Measurements from ENCODE around the gene PAQR7.
"Not testable (repeated sequence)": the region's sequence is repeated elsewhere in the genome, so short reads cannot be mapped to it uniquely, and the experiment has no call there.

The PAQR7 gene

GRCh38 chr1:25858906-25859789, 16.4 kb downstream of the PAQR7 start, which contains the start of gene AUNIP:
Gene AUNIP, minus strand, starts transcription at chr1:25859457. Its CDS starts 100 bp downstream, at chr1:25859357.
- peak; percentile 34 for DNase-seq (ENCODE audit: low read depth, low spot score)
- peak within 1 kb of the TSS; percentile 62 for H3K27ac ChIP-seq

GRCh38 chr1:25858494-25858893, 17.0 kb downstream of the PAQR7 start:
- no peak for DNase-seq (ENCODE audit: low read depth, low spot score)
- H3K27ac ChIP-seq: peak overlapping the region; percentile 62

- no peak overlapping the region for H3K27ac ChIP-seq
- no peak for DNase-seq (ENCODE audit: low read depth, low spot score)
Observed at GRCh38 chr1:25856856-25857255, 18.7 kb downstream of the PAQR7 start.

GRCh38 chr1:25854554-25854953, 21.0 kb downstream of the PAQR7 start:
- no peak for DNase-seq (ENCODE audit: low read depth, low spot score)
- no peak overlapping the region for H3K27ac ChIP-seq

- DNase-seq (ENCODE audit: low read depth, low spot score): no peak
- no peak overlapping the region for H3K27ac ChIP-seq
Observed at GRCh38 chr1:25848531-25848930, 27.0 kb downstream of the PAQR7 start.

GRCh38 chr1:25847929-25848328, 27.6 kb downstream of the PAQR7 start:
- no peak for DNase-seq (ENCODE audit: low read depth, low spot score)
- H3K27ac ChIP-seq: no peak overlapping the region

GRCh38 chr1:25845664-25846063, 29.8 kb downstream of the PAQR7 start:
- no peak overlapping the region for H3K27ac ChIP-seq
- DNase-seq (ENCODE audit: low read depth, low spot score): no peak

- DNase-seq (ENCODE audit: low read depth, low spot score): no peak
- H3K27ac ChIP-seq: no peak overlapping the region
Observed at GRCh38 chr1:25844536-25845337, 30.8 kb downstream of the PAQR7 start.

- no peak for DNase-seq (ENCODE audit: low read depth, low spot score)
- no peak overlapping the region for H3K27ac ChIP-seq
Observed at GRCh38 chr1:25843483-25843882, 32.0 kb downstream of the PAQR7 start.

- not testable (repeated sequence) for DNase-seq (ENCODE audit: low read depth, low spot score); H3K27ac ChIP-seq
Observed at GRCh38 chr1:25839808-25840207, 35.7 kb downstream of the PAQR7 start.

GRCh38 chr1:25837262-25837875, 38.1 kb downstream of the PAQR7 start:
- DNase-seq (ENCODE audit: low read depth, low spot score): no peak
- no peak overlapping the region for H3K27ac ChIP-seq

GRCh38 chr1:25836695-25837094, 38.8 kb downstream of the PAQR7 start:
- no peak overlapping the region for H3K27ac ChIP-seq
- DNase-seq (ENCODE audit: low read depth, low spot score): no peak

- H3K27ac ChIP-seq: no peak overlapping the region
- DNase-seq (ENCODE audit: low read depth, low spot score): no peak
Observed at GRCh38 chr1:25834894-25835293, 40.6 kb downstream of the PAQR7 start.

- no peak overlapping the region for H3K27ac ChIP-seq
Observed at GRCh38 chr1:25833158-25833557, 42.4 kb downstream of the PAQR7 start.

GRCh38 chr1:25832336-25833037, 43.0 kb downstream of the PAQR7 start:
- H3K27ac ChIP-seq: no peak overlapping the region
- DNase-seq (ENCODE audit: low read depth, low spot score): no peak

More at GRCh38 chr1:25833158-25833557, 42.4 kb downstream of the PAQR7 start:
- no peak for DNase-seq (ENCODE audit: low read depth, low spot score)

- no peak overlapping the region for H3K27ac ChIP-seq
- no peak for DNase-seq (ENCODE audit: low read depth, low spot score)
Observed at GRCh38 chr1:25831569-25832196, 43.8 kb downstream of the PAQR7 start.

- DNase-seq (ENCODE audit: low read depth, low spot score): no peak
Observed at GRCh38 chr1:25829046-25829445, 46.5 kb downstream of the PAQR7 start.

GRCh38 chr1:25828491-25828890, 47.0 kb downstream of the PAQR7 start:
- DNase-seq (ENCODE audit: low read depth, low spot score): no peak
- H3K27ac ChIP-seq: no peak overlapping the region

More at GRCh38 chr1:25829046-25829445, 46.5 kb downstream of the PAQR7 start:
- H3K27ac ChIP-seq: no peak overlapping the region

- no peak for DNase-seq (ENCODE audit: low read depth, low spot score)
- no peak overlapping the region for H3K27ac ChIP-seq
Observed at GRCh38 chr1:25826571-25826970, 48.9 kb downstream of the PAQR7 start.

GRCh38 chr1:25825605-25826004, 49.9 kb downstream of the PAQR7 start:
- no peak for DNase-seq (ENCODE audit: low read depth, low spot score)
- no peak overlapping the region for H3K27ac ChIP-seq
